IMR-90 (cell line): Measurements from ENCODE around the gene VPS18. TPM values are rescaled to one million over a fixed set of nuclear protein-coding genes. Genes with fewer than 3 reads are reported as not detected.

Source experiments
- ATAC-seq: fragments of 200-7000 bp; cut with Tn5 transposase; 2 replicates; pipeline ENCODE4 v1.9.1; 2020; ENCODE audit warnings: low read depth, mild to moderate bottlenecking, moderate library complexity
- BruUV-seq: library from RNA; stranded (reverse); fragments of 400-500 nt; replicated peaks from 2 replicates; lab custom pipeline; 2021; lab: Mats Ljungman, UMichigan
- CTCF ChIA-PET: fragments of 300-600 bp; formaldehyde crosslinking; extraction: SDS; loops from one replicate; lab custom pipeline; 2021; ENCODE audit warnings: antibody characterized with exemption; lab: Yijun Ruan, JAX
- POLR2A ChIA-PET: fragments of 300-600 bp; sonication (Branson Sonifier 250); formaldehyde crosslinking; loops from one replicate; lab custom pipeline; 2022; ENCODE audit warnings: antibody characterized with exemption; ENCODE audit not compliant: unreplicated experiment; lab: Charles Lee
- DNase-seq: peaks from one replicate; pipeline ENCODE4 v3.0.0; 2013
- H2AFZ ChIP-seq: replicated peaks from 2 replicates; pipeline ENCODE3; 2013; ENCODE audit warnings: low read length, mild to moderate bottlenecking; ENCODE audit not compliant: poor library complexity
- H2AK5ac ChIP-seq: 2 replicates; pipeline ENCODE4 v1.6.1; 2013; ENCODE audit warnings: low read depth, low read length, inconsistent platforms
- H2AK9ac ChIP-seq: replicated peaks from 2 replicates; pipeline ENCODE3; 2013; ENCODE audit warnings: mild to moderate bottlenecking, low read depth, low read length, moderate library complexity; ENCODE audit not compliant: poor library complexity
- H2BK120ac ChIP-seq: 2 replicates; pipeline ENCODE4 v1.6.1; 2013; ENCODE audit warnings: low read depth, low read length, inconsistent platforms
- H2BK15ac ChIP-seq: 3 replicates; pipeline ENCODE4 v1.6.1; 2013; ENCODE audit warnings: low read depth, low read length, inconsistent platforms
- H2BK20ac ChIP-seq: 2 replicates; pipeline ENCODE4 v1.6.1; 2013; ENCODE audit warnings: low read depth, mild to moderate bottlenecking, inconsistent platforms, low read length, moderate library complexity
- H2BK5ac ChIP-seq: 2 replicates; pipeline ENCODE4 v1.6.1; 2013; ENCODE audit warnings: mild to moderate bottlenecking, low read depth, low read length, inconsistent platforms; ENCODE audit not compliant: poor library complexity, severe bottlenecking
- H3K14ac ChIP-seq: replicated peaks from 2 replicates; pipeline ENCODE4 v1.6.1; 2013; ENCODE audit warnings: low read depth, low read length, inconsistent platforms
- H3K18ac ChIP-seq: 2 replicates; pipeline ENCODE4 v1.6.1; 2013; ENCODE audit warnings: low read depth, low read length, control low read depth
- H3K23ac ChIP-seq: 2 replicates; pipeline ENCODE4 v1.6.1; 2013; ENCODE audit warnings: low read depth, low read length, inconsistent platforms
- H3K27ac ChIP-seq: 2 replicates; pipeline ENCODE4 v1.5.1; 2013; ENCODE audit warnings: mild to moderate bottlenecking, control low read depth, low read length; ENCODE audit not compliant: insufficient read depth
- H3K27me3 ChIP-seq: 2 replicates; pipeline ENCODE4 v1.6.1; 2013; ENCODE audit warnings: low read length; ENCODE audit not compliant: control insufficient read depth, insufficient read depth
- H3K36me3 ChIP-seq: 2 replicates; pipeline ENCODE4 v1.6.1; 2013; ENCODE audit warnings: low read length, mixed read lengths; ENCODE audit not compliant: control insufficient read depth, insufficient read depth
- H3K4ac ChIP-seq: 2 replicates; pipeline ENCODE4 v1.6.1; 2013; ENCODE audit warnings: low read depth, low read length, inconsistent platforms
- H3K4me1 ChIP-seq: 2 replicates; pipeline ENCODE4 v1.6.1; 2013; ENCODE audit warnings: low read length, mixed read lengths; ENCODE audit not compliant: control insufficient read depth, insufficient read depth
- H3K4me2 ChIP-seq: 2 replicates; pipeline ENCODE4 v1.6.1; 2013; ENCODE audit warnings: low read depth, mild to moderate bottlenecking, control low read depth, low read length, moderate library complexity
- H3K4me3 ChIP-seq: 2 replicates; pipeline ENCODE4 v1.5.1; 2013; ENCODE audit warnings: low read depth, mild to moderate bottlenecking, control low read depth, low read length, moderate library complexity; ENCODE audit not compliant: insufficient read depth
- H3K56ac ChIP-seq: 2 replicates; pipeline ENCODE4 v1.6.1; 2013; ENCODE audit warnings: low read length, inconsistent platforms; ENCODE audit not compliant: insufficient read depth; ENCODE audit errors: extremely low read depth
- H3K79me1 ChIP-seq, 2 experiments: 2 replicates each; pipeline ENCODE4 v1.6.1; 2013; ENCODE audit warnings: low read length in 2 of 2, inconsistent platforms in 1 of 2, low read depth in 1 of 2
- H3K9ac ChIP-seq: 2 replicates; pipeline ENCODE4 v1.6.1; 2013; ENCODE audit warnings: low read depth, low read length, control low read depth
- H3K9me1 ChIP-seq: 2 replicates; pipeline ENCODE4 v1.6.1; 2013; ENCODE audit warnings: low read length, inconsistent platforms; ENCODE audit not compliant: insufficient read depth
- H3K9me3 ChIP-seq: 2 replicates; pipeline ENCODE4 v1.6.1; 2013; ENCODE audit warnings: low read length; ENCODE audit not compliant: control insufficient read depth, insufficient read depth
- H4K20me1 ChIP-seq: 2 replicates; pipeline ENCODE4 v1.6.1; 2013; ENCODE audit warnings: low read length, inconsistent platforms; ENCODE audit not compliant: insufficient read depth
- H4K5ac ChIP-seq: 2 replicates; pipeline ENCODE4 v1.6.1; 2013; ENCODE audit warnings: mild to moderate bottlenecking, low read depth, low read length, control low read depth
- H4K8ac ChIP-seq, 2 experiments: 2 replicates each; pipeline ENCODE4 v1.6.1; 2013; ENCODE audit warnings: low read depth in 2 of 2, low read length in 2 of 2, control low read depth in 1 of 2, inconsistent platforms in 1 of 2
- H4K91ac ChIP-seq: 2 replicates; pipeline ENCODE4 v1.6.1; 2013; ENCODE audit warnings: low read depth, low read length, inconsistent platforms; ENCODE audit not compliant: insufficient read depth
- POLR2A ChIP-seq: IDR thresholded peaks from 2 replicates; pipeline ENCODE4 v1.6.1; 2012; ENCODE audit warnings: mild to moderate bottlenecking, low read depth, low read length
- WGBS, 2 experiments: methylation state at CpG; one replicate each; pipeline versions ENCODE4 v1.1.5 to v1.1.7; 2013; ENCODE audit warnings: missing lambda C conversion rate in 2 of 2; ENCODE audit not compliant: insufficient read length in 1 of 2; ENCODE audit errors: extremely low coverage in 2 of 2; 5-methylcytosine and 5-hydroxymethylcytosine counted together
- dilution Hi-C: fragments of 300-500 bp; cut with HindIII; formaldehyde crosslinking; loops from one replicate; pipeline ENCODE4 v1.14.3; 2018; ENCODE audit warnings: low sequenced_read_pairs; ENCODE audit not compliant: unreplicated experiment
- in situ Hi-C: fragments of 300-500 bp; cut with MboI; formaldehyde crosslinking; loops from 3 replicates; pipeline ENCODE4 v1.14.3; 2019; ENCODE audit warnings: low sequenced_read_pairs, inconsistent platforms, mixed read lengths
- intact Hi-C: fragments of 100-400 bp; cut with micrococcal nuclease; formaldehyde crosslinking; loops from 2 replicates; pipeline ENCODE4 v1.10.0; 2022
- polyA plus RNA-seq, 3 experiments: library from polyadenylated mRNA; depleted of rRNA; stranded (reverse); fragments of >200 nt; gene quantifications; 2 replicates each; pipeline ENCODE4 v1.2.3, GENCODE V29; 2012; ENCODE audit warnings: low replicate concordance in 1 of 3
- total RNA-seq: library from RNA; depleted of rRNA; stranded (reverse); fragments of >200 nt; gene quantifications from 2 replicates; pipeline ENCODE4 v1.2.3, GENCODE V29; 2012

The VPS18 gene
- total and polyA plus RNA-seq, 2 of the 4 experiments (the other 2 are of a cell fraction): 19.3 to 32.3 TPM

DNA sequence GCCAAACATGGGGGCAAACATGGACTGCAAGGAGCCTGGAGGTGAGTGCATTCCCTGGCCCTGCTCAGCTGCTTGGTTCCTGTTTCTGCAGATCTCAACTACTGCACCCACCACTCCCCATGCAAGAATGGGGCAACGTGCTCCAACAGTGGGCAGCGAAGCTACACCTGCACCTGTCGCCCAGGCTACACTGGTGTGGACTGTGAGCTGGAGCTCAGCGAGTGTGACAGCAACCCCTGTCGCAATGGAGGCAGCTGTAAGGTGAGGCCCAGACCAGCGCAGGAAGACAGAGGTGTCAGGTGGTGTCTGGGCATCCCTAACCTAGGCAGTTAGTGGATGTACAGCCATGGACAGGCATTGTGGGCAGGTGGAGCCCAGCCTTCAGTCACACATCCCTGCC lies 40.2 kb downstream of the VPS18 start:
- intact Hi-C loops (no loop called here), in situ Hi-C loops (no loop called here), dilution Hi-C loops (no loop called here)
- Histone ChIP-seq H2BK15ac (no peak overlapping the region), H4K5ac (no peak overlapping the region), H2BK20ac (no peak overlapping the region), H3K9me1 (peaks cover 25% of the 10 kb centered on the region), H3K18ac (no peak overlapping the region), H3K79me1 (peaks cover 0 to 84% of the 10 kb centered on the region in 2 experiments; a peak in 3 of 4 replicates), H3K27ac (no peak overlapping the region), H3K56ac (no peak overlapping the region), H3K23ac (peak overlapping the region; percentile 39; the same call in 1 of the 2 replicates), H2AFZ (no peak overlapping the region), H2BK5ac (no peak overlapping the region), H3K14ac (no peak overlapping the region), H4K91ac (no peak overlapping the region), H3K36me3 (peaks cover 12% of the 10 kb centered on the region), H3K9ac (no peak overlapping the region), H4K20me1 (peaks cover 42% of the 10 kb centered on the region), H3K27me3 (no peaks in the 10 kb centered on the region), H2BK120ac (no peak overlapping the region), H3K4me2 (no peak overlapping the region), H2AK9ac (no peak overlapping the region), H3K4me1 (peaks cover 24% of the 10 kb centered on the region), H3K4ac (no peak overlapping the region), H3K9me3 (no peaks in the 10 kb centered on the region), H3K4me3 (no peak overlapping the region), H2AK5ac (no peak overlapping the region), H4K8ac (no peak overlapping the region)
- CTCF ChIA-PET: interaction anchor here (2.3 kb wide), 1 partner anchor 84 kb away, joined by 7 read pairs; no protein-coding TSS in a partner anchor
- no peak for ATAC-seq
- POLR2A ChIA-PET: no interaction called here
- TF ChIP-seq POLR2A: no peak
- BruUV-seq: no TSS peak
- WGBS, 2 experiments: no CpG with 5 or more reads among the region's 6 CpGs
- DNase-seq: no peak
